ENCODE data around the gene CFAP57. TPM values are rescaled to one million over a fixed set of nuclear protein-coding genes. Genes with fewer than 3 reads are reported as not detected.

Gene CFAP57
- total RNA-seq, 4 donors from 2014 or later: 2.1 to 5.6 (median 4.1) TPM

DNA sequence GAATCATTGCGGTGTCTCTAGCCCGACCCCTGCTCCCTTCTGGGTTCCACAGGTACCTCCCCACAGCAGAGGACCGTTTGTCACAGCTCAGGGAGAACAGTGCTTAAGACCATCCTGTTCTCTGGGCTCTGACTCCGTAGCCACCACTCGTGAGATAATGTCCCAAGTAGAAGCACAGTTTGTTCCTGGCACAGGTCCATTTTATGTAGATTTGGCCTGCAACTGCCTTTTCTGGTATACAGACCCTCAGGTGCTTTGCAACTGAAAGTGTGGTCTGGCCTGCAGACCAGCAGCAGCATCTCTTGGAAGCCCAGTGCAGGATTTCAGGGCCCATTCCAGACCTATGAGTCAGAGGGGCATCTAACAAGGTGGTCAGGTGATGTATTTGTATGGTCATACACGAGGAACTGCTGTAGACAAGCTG lies 69.3 kb downstream of the CFAP57 start:
- 41 to 53% methylated on average over 6 of the region's 6 CpGs for WGBS, 2 donors
- Histone ChIP-seq H3K27ac (no peak overlapping the region), H3K9me3 (no peaks in the 10 kb centered on the region), H3K36me3 (no peaks in the 10 kb centered on the region), H3K4me3 (replicated peaks in 1 of 3) (no peak overlapping the region), H3K4me1 (peaks cover 19 to 36% of the 10 kb centered on the region in 2 donors), H3K27me3 (no peaks in the 10 kb centered on the region)
- TF ChIP-seq, protein P1, sequence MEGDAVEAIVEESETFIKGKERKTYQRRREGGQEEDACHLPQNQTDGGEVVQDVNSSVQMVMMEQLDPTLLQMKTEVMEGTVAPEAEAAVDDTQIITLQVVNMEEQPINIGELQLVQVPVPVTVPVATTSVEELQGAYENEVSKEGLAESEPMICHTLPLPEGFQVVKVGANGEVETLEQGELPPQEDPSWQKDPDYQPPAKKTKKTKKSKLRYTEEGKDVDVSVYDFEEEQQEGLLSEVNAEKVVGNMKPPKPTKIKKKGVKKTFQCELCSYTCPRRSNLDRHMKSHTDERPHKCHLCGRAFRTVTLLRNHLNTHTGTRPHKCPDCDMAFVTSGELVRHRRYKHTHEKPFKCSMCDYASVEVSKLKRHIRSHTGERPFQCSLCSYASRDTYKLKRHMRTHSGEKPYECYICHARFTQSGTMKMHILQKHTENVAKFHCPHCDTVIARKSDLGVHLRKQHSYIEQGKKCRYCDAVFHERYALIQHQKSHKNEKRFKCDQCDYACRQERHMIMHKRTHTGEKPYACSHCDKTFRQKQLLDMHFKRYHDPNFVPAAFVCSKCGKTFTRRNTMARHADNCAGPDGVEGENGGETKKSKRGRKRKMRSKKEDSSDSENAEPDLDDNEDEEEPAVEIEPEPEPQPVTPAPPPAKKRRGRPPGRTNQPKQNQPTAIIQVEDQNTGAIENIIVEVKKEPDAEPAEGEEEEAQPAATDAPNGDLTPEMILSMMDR (IDR thresholded peaks at IDR 0.05): no peak
- TF ChIP-seq POLR2A (IDR thresholded peaks at IDR 0.05): peak in 1 of 2 donors; percentile 22
- intact Hi-C loops (cut with DNase I): no loop called here
- DNase-seq: peak; percentile 63 to 74

GRCh38 chr1:43243299-43243698 lies 71.2 kb downstream of the CFAP57 start:
- H3K4me3 ChIP-seq (replicated peaks in 1 of 3): no peak overlapping the region

DNA sequence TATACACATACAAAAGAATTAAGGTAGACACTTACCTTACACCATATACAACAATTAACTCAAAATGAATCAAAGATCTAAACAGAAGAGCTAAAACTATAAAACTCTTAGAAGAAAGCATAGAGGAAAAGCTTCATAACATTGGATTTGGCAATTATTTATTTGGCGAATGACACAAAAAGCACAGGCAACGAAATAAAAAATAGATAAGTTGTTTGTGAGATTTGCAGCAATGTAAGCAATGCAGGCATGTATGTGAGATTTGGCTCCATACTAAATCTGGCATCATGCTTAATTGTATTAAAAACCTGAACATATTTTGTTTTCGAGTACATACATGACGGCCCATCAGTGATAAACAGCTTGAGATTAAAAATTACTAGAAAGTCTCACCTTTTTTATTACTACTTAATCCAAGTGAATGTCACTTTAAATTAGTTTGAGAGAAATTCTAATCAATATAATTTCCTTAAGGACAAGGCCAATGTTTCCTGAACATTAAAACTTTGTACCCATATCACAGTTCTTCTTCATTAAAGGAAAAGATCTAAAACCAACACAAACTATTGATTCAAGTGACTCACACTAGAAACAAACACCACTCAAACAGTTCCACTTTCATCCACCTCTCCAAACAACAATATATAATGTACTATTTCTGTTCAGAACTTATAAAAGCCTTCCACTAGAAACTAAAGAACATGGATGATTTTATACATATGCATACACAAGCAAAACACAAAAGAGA lies 74.5 kb downstream of the CFAP57 start:
- no peaks in the 10 kb centered on the region for H3K36me3 ChIP-seq
- no peak overlapping the region for H3K27ac ChIP-seq
- no peak for TF ChIP-seq POLR2A (IDR thresholded peaks at IDR 0.05)
- TF ChIP-seq, protein P1 (IDR thresholded peaks at IDR 0.05): no peak
- no peaks in the 10 kb centered on the region for H3K9me3 ChIP-seq
- DNase-seq: no peak
- H3K4me1 ChIP-seq: peaks cover 0 to 2% of the 10 kb centered on the region in 2 donors
- no peak overlapping the region for H3K4me3 ChIP-seq (replicated peaks in 1 of 3)
- H3K27me3 ChIP-seq: no peaks in the 10 kb centered on the region
- 94 to 97% methylated on average over 4 of the region's 4 CpGs for WGBS, 2 donors
- intact Hi-C loops (cut with DNase I): no loop called here

More at GRCh38 chr1:43243299-43243698, 71.2 kb downstream of the CFAP57 start:
- H3K4me1 ChIP-seq: peaks cover 18 to 31% of the 10 kb centered on the region in 2 donors
- no peaks in the 10 kb centered on the region for H3K27me3 ChIP-seq
- no peak overlapping the region for H3K27ac ChIP-seq
- H3K9me3 ChIP-seq: no peaks in the 10 kb centered on the region
- TF ChIP-seq POLR2A (IDR thresholded peaks at IDR 0.05): no peak
- TF ChIP-seq, protein P1 (IDR thresholded peaks at IDR 0.05): no peak
- no peak for DNase-seq
- 87 to 91% methylated on average over 6 of the region's 6 CpGs for WGBS, 2 donors
- H3K36me3 ChIP-seq: no peaks in the 10 kb centered on the region
- intact Hi-C loops (cut with DNase I): no loop called here

DNA sequence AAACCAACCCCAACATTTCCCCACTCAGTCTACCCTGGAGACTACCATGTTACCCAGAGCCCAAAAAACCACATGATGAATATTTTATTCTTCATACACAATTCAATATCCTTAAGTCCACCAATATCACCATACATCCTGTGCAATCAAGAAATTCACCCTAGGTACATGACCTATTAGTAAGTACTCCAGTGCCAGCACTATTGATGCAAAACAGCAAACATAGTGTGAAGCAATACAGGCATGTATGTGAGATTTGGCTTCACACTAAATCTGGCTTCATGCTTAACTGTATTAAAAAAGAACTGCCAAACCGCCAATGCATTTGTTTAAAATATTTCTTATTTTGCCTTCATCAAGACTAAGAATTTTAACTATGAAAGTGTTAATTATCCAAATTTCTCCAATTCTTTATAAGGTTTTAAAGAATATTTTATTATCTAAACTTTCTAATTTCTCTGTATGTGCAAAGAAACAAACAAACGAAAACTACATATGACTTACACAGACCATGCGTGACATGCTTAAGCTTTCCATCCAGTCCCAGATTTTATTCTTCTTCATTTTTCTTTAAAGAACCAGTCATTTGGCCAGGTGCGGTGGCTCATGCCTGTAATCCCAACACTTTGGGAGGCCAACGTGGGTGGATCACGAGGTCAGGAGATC lies 75.3 kb downstream of the CFAP57 start:
- intact Hi-C loops (cut with DNase I): no loop called here
- no peak for DNase-seq
- no peak overlapping the region for H3K4me3 ChIP-seq (replicated peaks in 1 of 3)
- H3K27me3 ChIP-seq: no peaks in the 10 kb centered on the region
- TF ChIP-seq, protein P1 (IDR thresholded peaks at IDR 0.05): no peak
- no peak for TF ChIP-seq POLR2A (IDR thresholded peaks at IDR 0.05)
- 83 to 86% methylated on average over 6 of the region's 6 CpGs for WGBS, 2 donors
- no peaks in the 10 kb centered on the region for H3K36me3 ChIP-seq
- H3K4me1 ChIP-seq: no peaks in the 10 kb centered on the region
- no peak overlapping the region for H3K27ac ChIP-seq
- no peaks in the 10 kb centered on the region for H3K9me3 ChIP-seq

GRCh38 chr1:43250351-43250761 lies 78.2 kb downstream of the CFAP57 start:
- DNase-seq: no peak
- intact Hi-C loops (cut with DNase I): no loop called here
- peaks cover 0 to 10% of the 10 kb centered on the region in 2 donors for H3K4me1 ChIP-seq
- no peak overlapping the region for H3K4me3 ChIP-seq (replicated peaks in 1 of 3)
- no peak for TF ChIP-seq POLR2A (IDR thresholded peaks at IDR 0.05)
- H3K27ac ChIP-seq: no peak overlapping the region
- no peaks in the 10 kb centered on the region for H3K27me3 ChIP-seq
- H3K36me3 ChIP-seq: no peaks in the 10 kb centered on the region
- 79% methylated on average over 3 of the region's 3 CpGs for WGBS, 2 donors
- no peaks in the 10 kb centered on the region for H3K9me3 ChIP-seq
